Measurements from ENCODE around the gene CBLB.

The CBLB gene

GRCh38 chr3:105781871-105782270 is 86.9 kb downstream of the CBLB start:
- Histone ChIP-seq H3K79me2 (ENCODE audit: low read length) (no peaks in the 10 kb centered on the region), H3K4me1 (ENCODE audit: low read length) (no peaks in the 10 kb centered on the region), H3K27me3 (ENCODE audit: low read depth, low read length) (no peaks in the 10 kb centered on the region), H3K36me3 (replicated peaks; ENCODE audit: low read depth, low read length) (no peaks in the 10 kb centered on the region), H3K27ac (ENCODE audit: low read length) (no peak overlapping the region), H3K4me2 (ENCODE audit: low read length) (no peak overlapping the region), H3K9ac (ENCODE audit: low read length) (no peak overlapping the region), H3K4me3 (ENCODE audit: low read length) (no peak overlapping the region), H4K20me1 (ENCODE audit: insufficient read depth, low read length) (no peaks in the 10 kb centered on the region), H2AFZ (ENCODE audit: low read depth, low read length) (no peak overlapping the region), H3K9me3 (ENCODE audit: insufficient read depth, low read length) (no peaks in the 10 kb centered on the region)
- no peak for TF ChIP-seq EZH2phosphoT487 (IDR thresholded peaks at IDR 0.05; ENCODE audit: low read depth)
- TF ChIP-seq, protein P1, sequence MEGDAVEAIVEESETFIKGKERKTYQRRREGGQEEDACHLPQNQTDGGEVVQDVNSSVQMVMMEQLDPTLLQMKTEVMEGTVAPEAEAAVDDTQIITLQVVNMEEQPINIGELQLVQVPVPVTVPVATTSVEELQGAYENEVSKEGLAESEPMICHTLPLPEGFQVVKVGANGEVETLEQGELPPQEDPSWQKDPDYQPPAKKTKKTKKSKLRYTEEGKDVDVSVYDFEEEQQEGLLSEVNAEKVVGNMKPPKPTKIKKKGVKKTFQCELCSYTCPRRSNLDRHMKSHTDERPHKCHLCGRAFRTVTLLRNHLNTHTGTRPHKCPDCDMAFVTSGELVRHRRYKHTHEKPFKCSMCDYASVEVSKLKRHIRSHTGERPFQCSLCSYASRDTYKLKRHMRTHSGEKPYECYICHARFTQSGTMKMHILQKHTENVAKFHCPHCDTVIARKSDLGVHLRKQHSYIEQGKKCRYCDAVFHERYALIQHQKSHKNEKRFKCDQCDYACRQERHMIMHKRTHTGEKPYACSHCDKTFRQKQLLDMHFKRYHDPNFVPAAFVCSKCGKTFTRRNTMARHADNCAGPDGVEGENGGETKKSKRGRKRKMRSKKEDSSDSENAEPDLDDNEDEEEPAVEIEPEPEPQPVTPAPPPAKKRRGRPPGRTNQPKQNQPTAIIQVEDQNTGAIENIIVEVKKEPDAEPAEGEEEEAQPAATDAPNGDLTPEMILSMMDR (IDR thresholded peaks at IDR 0.05; ENCODE audit: low read depth, low read length): no peak

DNA sequence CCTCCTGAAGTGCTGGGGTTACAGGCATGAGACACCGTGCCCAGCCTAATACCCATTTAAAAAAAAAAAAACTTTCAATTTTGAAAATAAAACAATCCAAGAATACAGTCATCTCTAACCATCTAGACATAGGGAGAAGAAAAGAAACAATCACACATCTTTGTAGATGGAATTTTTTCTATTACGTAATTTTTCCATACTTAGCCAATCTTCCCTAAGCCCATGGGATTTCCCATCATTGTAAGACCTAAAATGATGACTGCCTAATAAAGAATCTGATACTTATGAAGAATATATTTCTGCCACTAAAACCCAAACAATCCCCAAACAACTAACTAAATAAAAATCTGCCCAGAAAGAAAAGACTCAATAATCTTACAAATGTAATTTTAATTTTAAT is 88.7 kb downstream of the CBLB start:
- Histone ChIP-seq H4K20me1 (ENCODE audit: insufficient read depth, low read length) (no peaks in the 10 kb centered on the region), H3K27ac (ENCODE audit: low read length) (no peak overlapping the region), H3K79me2 (ENCODE audit: low read length) (no peaks in the 10 kb centered on the region), H3K4me2 (ENCODE audit: low read length) (no peak overlapping the region), H3K9ac (ENCODE audit: low read length) (no peak overlapping the region), H2AFZ (ENCODE audit: low read depth, low read length) (no peak overlapping the region), H3K4me3 (ENCODE audit: low read length) (no peak overlapping the region), H3K9me3 (ENCODE audit: insufficient read depth, low read length) (no peaks in the 10 kb centered on the region), H3K27me3 (ENCODE audit: low read depth, low read length) (no peaks in the 10 kb centered on the region), H3K4me1 (ENCODE audit: low read length) (peaks cover 6% of the 10 kb centered on the region), H3K36me3 (replicated peaks; ENCODE audit: low read depth, low read length) (no peaks in the 10 kb centered on the region)
- TF ChIP-seq, protein P1 (IDR thresholded peaks at IDR 0.05; ENCODE audit: low read depth, low read length): no peak
- no peak for TF ChIP-seq EZH2phosphoT487 (IDR thresholded peaks at IDR 0.05; ENCODE audit: low read depth)

- Histone ChIP-seq H2AFZ (ENCODE audit: low read depth, low read length) (no peak overlapping the region), H3K27ac (ENCODE audit: low read length) (no peak overlapping the region), H3K4me2 (ENCODE audit: low read length) (peak overlapping the region; percentile 35; the same call in 1 of the 2 replicates), H3K9me3 (ENCODE audit: insufficient read depth, low read length) (no peaks in the 10 kb centered on the region), H3K36me3 (replicated peaks; ENCODE audit: low read depth, low read length) (no peaks in the 10 kb centered on the region), H3K4me3 (ENCODE audit: low read length) (no peak overlapping the region), H4K20me1 (ENCODE audit: insufficient read depth, low read length) (no peaks in the 10 kb centered on the region), H3K27me3 (ENCODE audit: low read depth, low read length) (no peaks in the 10 kb centered on the region), H3K9ac (ENCODE audit: low read length) (no peak overlapping the region), H3K79me2 (ENCODE audit: low read length) (no peaks in the 10 kb centered on the region), H3K4me1 (ENCODE audit: low read length) (peaks cover 26% of the 10 kb centered on the region)
- TF ChIP-seq EZH2phosphoT487 (IDR thresholded peaks at IDR 0.05; ENCODE audit: low read depth): no peak
- TF ChIP-seq, protein P1 (IDR thresholded peaks at IDR 0.05; ENCODE audit: low read depth, low read length): no peak
Measured at GRCh38 chr3:105775368-105775767, 93.4 kb downstream of the CBLB start.

- Histone ChIP-seq H3K27ac (ENCODE audit: low read length) (peak overlapping the region; percentile 26; the same call in 1 of the 2 replicates), H3K9me3 (ENCODE audit: insufficient read depth, low read length) (no peaks in the 10 kb centered on the region), H3K9ac (ENCODE audit: low read length) (no peak overlapping the region), H3K27me3 (ENCODE audit: low read depth, low read length) (no peaks in the 10 kb centered on the region), H2AFZ (ENCODE audit: low read depth, low read length) (no peak overlapping the region), H3K4me1 (ENCODE audit: low read length) (peaks cover 26% of the 10 kb centered on the region), H3K4me3 (ENCODE audit: low read length) (no peak overlapping the region; the same call in 1 of the 2 replicates), H3K36me3 (replicated peaks; ENCODE audit: low read depth, low read length) (no peaks in the 10 kb centered on the region), H3K4me2 (ENCODE audit: low read length) (peak overlapping the region; percentile 35), H3K79me2 (ENCODE audit: low read length) (no peaks in the 10 kb centered on the region), H4K20me1 (ENCODE audit: insufficient read depth, low read length) (no peaks in the 10 kb centered on the region)
- TF ChIP-seq, protein P1 (IDR thresholded peaks at IDR 0.05; ENCODE audit: low read depth, low read length): no peak
- no peak for TF ChIP-seq EZH2phosphoT487 (IDR thresholded peaks at IDR 0.05; ENCODE audit: low read depth)
Measured at GRCh38 chr3:105774444-105775180, 94.2 kb downstream of the CBLB start.

Data from OCI-LY3 (cell line).